ENCODE results near the gene LHPP. TPM values are rescaled to one million over a fixed set of nuclear protein-coding genes. Genes with fewer than 3 reads are reported as not detected.

LHPP gene
- total RNA-seq, 1 experiment from 2014 or later, result 6.6 TPM

- POLR2A ChIA-PET (ENCODE audit: unreplicated experiment), result interaction anchor here (0.5 to 0.7 kb wide), 2 partner anchors 24 to 1290 kb away, joined by 3 read pairs; no protein-coding TSS in a partner anchor
- H2AFZ ChIP-seq (ENCODE audit: low read length), result peak within 1 kb of the TSS; percentile 86
- CTCF ChIA-PET, result interaction anchor here (0.6 to 0.7 kb wide), 2 partner anchors 23 to 1597 kb away, joined by 3 to 4 read pairs; no protein-coding TSS in a partner anchor
- no peaks in the 10 kb centered on the region for H3K9me2 ChIP-seq (replicated peaks; ENCODE audit: low read length)
- H3K4me3 ChIP-seq (ENCODE audit: low read length), result peak within 1 kb of the TSS; percentile 92
- peaks cover 42% of the 10 kb centered on the region for H3K79me2 ChIP-seq (ENCODE audit: low read length)
- BruUV-seq (replicated peaks), result no TSS peak
- ATAC-seq (peak; percentile 90), DNase-seq (peak; percentile 92)
- H3K4me1 ChIP-seq (ENCODE audit: insufficient read depth, low read length), result peaks cover 14% of the 10 kb centered on the region
- no peaks in the 10 kb centered on the region for H3F3A ChIP-seq (ENCODE audit: low read length, unreplicated experiment)
- H4K20me1 ChIP-seq (ENCODE audit: low read length), result peaks cover 23% of the 10 kb centered on the region
- peak within 1 kb of the TSS; percentile 83 for H3K9ac ChIP-seq (ENCODE audit: low read length)
- H3K36me3 ChIP-seq (ENCODE audit: low read depth, low read length), result no peaks in the 10 kb centered on the region
- peak within 1 kb of the TSS; percentile 48 for H3K27ac ChIP-seq (ENCODE audit: low read length)
- no peaks in the 10 kb centered on the region for H3K9me3 ChIP-seq (ENCODE audit: low read length)
- TF ChIP-seq EZH2 (IDR thresholded peaks at IDR 0.05; ENCODE audit: low read length, unreplicated experiment) (no peak), CTCF (conservative IDR thresholded peaks at IDR 0.05; ENCODE audit: low read depth, low read length) (0 out of 2 replicates have a peak, but pooled peaks have one; percentile 21)
- intact Hi-C loops (cut with micrococcal nuclease), result no loop called here
- H3K27me3 ChIP-seq (ENCODE audit: low read length), result no peaks in the 10 kb centered on the region
- peak within 1 kb of the TSS; percentile 84 for H3K4me2 ChIP-seq (ENCODE audit: low read length)
Measured at GRCh38 chr10:124418726-124419501, 42.7 kb upstream of the LHPP start, which contains the start of gene OAT. Gene OAT, minus strand, starts transcription at chr10:124418923. Its CDS starts 6,752 bp downstream, at chr10:124412171.

GRCh38 chr10:124419635-124420034 is 42.0 kb upstream of the LHPP start:
- ChIA-PET POLR2A (ENCODE audit: unreplicated experiment) (no interaction called here), CTCF (no interaction called here)
- Histone ChIP-seq H3K27me3 (ENCODE audit: low read length) (no peaks in the 10 kb centered on the region), H3K4me1 (ENCODE audit: insufficient read depth, low read length) (peaks cover 14% of the 10 kb centered on the region), H3F3A (ENCODE audit: low read length, unreplicated experiment) (no peaks in the 10 kb centered on the region), H3K9me2 (replicated peaks; ENCODE audit: low read length) (no peaks in the 10 kb centered on the region), H3K79me2 (ENCODE audit: low read length) (peaks cover 34% of the 10 kb centered on the region), H3K27ac (ENCODE audit: low read length) (no peak overlapping the region), H4K20me1 (ENCODE audit: low read length) (peaks cover 16% of the 10 kb centered on the region), H3K36me3 (ENCODE audit: low read depth, low read length) (no peaks in the 10 kb centered on the region), H3K9ac (ENCODE audit: low read length) (no peak overlapping the region), H3K9me3 (ENCODE audit: low read length) (no peaks in the 10 kb centered on the region), H2AFZ (ENCODE audit: low read length) (no peak overlapping the region), H3K4me2 (ENCODE audit: low read length) (no peak overlapping the region), H3K4me3 (ENCODE audit: low read length) (no peak overlapping the region)
- BruUV-seq (replicated peaks), result no TSS peak
- ATAC-seq (no peak), DNase-seq (no peak)
- no peak for TF ChIP-seq CTCF (conservative IDR thresholded peaks at IDR 0.05; ENCODE audit: low read depth, low read length)
- TF ChIP-seq EZH2 (IDR thresholded peaks at IDR 0.05; ENCODE audit: low read length, unreplicated experiment), result no peak
- no peak for TF ChIP-seq EZH2phosphoT487 (IDR thresholded peaks at IDR 0.05; ENCODE audit: borderline replicate concordance, low read length)
- intact Hi-C loops (cut with micrococcal nuclease), result no loop called here

- ChIA-PET CTCF (no interaction called here), POLR2A (ENCODE audit: unreplicated experiment) (no interaction called here)
- H3K4me1 ChIP-seq (ENCODE audit: insufficient read depth, low read length), result peaks cover 14% of the 10 kb centered on the region
Measured at GRCh38 chr10:124420254-124420653, 41.4 kb upstream of the LHPP start.

More at GRCh38 chr10:124420254-124420653, 41.4 kb upstream of the LHPP start:
- no peaks in the 10 kb centered on the region for H3K9me2 ChIP-seq (replicated peaks; ENCODE audit: low read length)
- H4K20me1 ChIP-seq (ENCODE audit: low read length), result peaks cover 14% of the 10 kb centered on the region
- no peaks in the 10 kb centered on the region for H3K27me3 ChIP-seq (ENCODE audit: low read length)
- H3K27ac ChIP-seq (ENCODE audit: low read length), result no peak overlapping the region
- H3K9me3 ChIP-seq (ENCODE audit: low read length), result no peaks in the 10 kb centered on the region
- BruUV-seq (replicated peaks), result no TSS peak
- no peak overlapping the region for H3K9ac ChIP-seq (ENCODE audit: low read length)
- DNase-seq (no peak), ATAC-seq (no peak)
- no peak overlapping the region for H2AFZ ChIP-seq (ENCODE audit: low read length)
- peaks cover 30% of the 10 kb centered on the region for H3K79me2 ChIP-seq (ENCODE audit: low read length)
- TF ChIP-seq CTCF (conservative IDR thresholded peaks at IDR 0.05; ENCODE audit: low read depth, low read length) (no peak), EZH2phosphoT487 (IDR thresholded peaks at IDR 0.05; ENCODE audit: borderline replicate concordance, low read length) (no peak), EZH2 (IDR thresholded peaks at IDR 0.05; ENCODE audit: low read length, unreplicated experiment) (no peak)
- intact Hi-C loops (cut with micrococcal nuclease), result no loop called here
- H3K4me2 ChIP-seq (ENCODE audit: low read length), result no peak overlapping the region
- H3K4me3 ChIP-seq (ENCODE audit: low read length), result no peak overlapping the region
- no peaks in the 10 kb centered on the region for H3K36me3 ChIP-seq (ENCODE audit: low read depth, low read length)
- no peaks in the 10 kb centered on the region for H3F3A ChIP-seq (ENCODE audit: low read length, unreplicated experiment)
